Measurements from ENCODE around the gene KRTAP10-6. TPM values are rescaled to one million over a fixed set of nuclear protein-coding genes. Genes with fewer than 3 reads are reported as not detected.
A peak's percentile ranks its signal among the peaks of the same experiment; 100 is the strongest.
"Not testable (repeated sequence)": the region's sequence is repeated elsewhere in the genome, so short reads cannot be mapped to it uniquely, and the experiment has no call there.

Gene KRTAP10-6
- total RNA-seq: not detected

DNA sequence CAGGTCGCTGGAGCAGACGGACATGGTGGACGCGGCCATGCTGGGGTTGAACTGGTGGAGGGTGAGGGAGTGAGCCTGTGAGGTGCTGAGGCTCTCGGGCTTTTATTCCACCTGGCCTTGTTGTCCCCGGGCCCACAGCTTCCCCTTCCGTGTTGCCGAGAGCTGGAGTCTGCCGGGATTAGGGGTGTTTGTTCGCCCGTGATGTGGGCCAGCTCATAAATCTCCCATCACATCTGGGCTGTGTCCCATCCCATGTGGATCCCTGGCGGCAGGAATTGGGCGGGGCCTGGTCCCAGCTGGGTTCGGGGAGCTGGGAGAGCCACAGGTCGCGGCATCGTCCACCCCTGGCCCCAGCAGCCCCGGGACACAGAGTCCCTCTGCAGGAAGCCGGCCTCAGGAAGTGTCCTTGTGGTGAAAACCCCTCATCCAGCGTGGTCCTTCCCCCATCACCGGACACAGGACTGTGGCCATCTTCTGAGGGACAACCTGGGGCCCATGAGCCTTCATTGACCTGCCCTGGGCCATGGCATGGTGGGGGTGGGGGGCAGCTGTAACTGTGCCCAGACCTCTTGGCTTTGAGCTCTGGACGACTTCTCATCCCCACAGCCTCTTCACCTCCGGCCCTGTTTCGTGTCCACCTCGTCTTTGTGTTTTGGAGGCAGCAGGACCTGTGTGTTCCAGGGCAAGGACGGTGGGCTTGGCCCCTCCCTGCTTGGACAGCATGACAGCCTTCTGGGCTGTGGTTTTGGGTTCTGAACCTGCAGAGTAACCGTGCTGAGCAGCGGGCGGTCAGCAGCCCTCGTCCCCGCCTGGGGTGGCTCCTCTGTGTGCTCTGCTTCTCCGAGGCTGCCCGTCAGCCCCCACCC lies at the start of gene KRTAP10-6:
Gene KRTAP10-6, minus strand, starts transcription at position 60 of the 866 bp plus-strand sequence. Its CDS starts 21 bp downstream, at position 39.
- DNase-seq (ENCODE audit: low spot score): no peak

- no peak for DNase-seq (ENCODE audit: low spot score)
These were observed 48.5 kb upstream of the KRTAP10-6 start for GRCh38 chr21:44640761-44641160.

DNA sequence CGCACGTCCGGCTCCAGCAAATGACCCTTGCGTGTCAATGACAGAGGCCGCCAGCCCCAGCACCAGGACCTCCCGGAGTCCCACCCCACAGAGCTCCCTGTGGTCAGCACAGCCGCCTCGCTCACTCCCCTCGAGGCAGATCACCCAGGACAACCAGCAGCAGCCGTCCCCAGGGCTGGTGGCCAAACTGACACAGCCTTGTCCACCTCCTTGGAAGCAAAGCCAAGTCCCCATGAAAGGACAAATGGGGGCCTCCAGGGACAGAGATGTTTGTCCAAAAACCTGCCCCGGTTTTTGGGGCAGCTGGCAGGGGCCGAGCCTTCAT lies 47.0 kb upstream of the KRTAP10-6 start:
- no peak for DNase-seq (ENCODE audit: low spot score)

GRCh38 chr21:44638506-44639330 lies 46.4 kb upstream of the KRTAP10-6 start:
- DNase-seq (ENCODE audit: low spot score): not testable (repeated sequence)

- DNase-seq (ENCODE audit: low spot score): not testable (repeated sequence)
These were observed 45.6 kb upstream of the KRTAP10-6 start for GRCh38 chr21:44637851-44638348.

DNA sequence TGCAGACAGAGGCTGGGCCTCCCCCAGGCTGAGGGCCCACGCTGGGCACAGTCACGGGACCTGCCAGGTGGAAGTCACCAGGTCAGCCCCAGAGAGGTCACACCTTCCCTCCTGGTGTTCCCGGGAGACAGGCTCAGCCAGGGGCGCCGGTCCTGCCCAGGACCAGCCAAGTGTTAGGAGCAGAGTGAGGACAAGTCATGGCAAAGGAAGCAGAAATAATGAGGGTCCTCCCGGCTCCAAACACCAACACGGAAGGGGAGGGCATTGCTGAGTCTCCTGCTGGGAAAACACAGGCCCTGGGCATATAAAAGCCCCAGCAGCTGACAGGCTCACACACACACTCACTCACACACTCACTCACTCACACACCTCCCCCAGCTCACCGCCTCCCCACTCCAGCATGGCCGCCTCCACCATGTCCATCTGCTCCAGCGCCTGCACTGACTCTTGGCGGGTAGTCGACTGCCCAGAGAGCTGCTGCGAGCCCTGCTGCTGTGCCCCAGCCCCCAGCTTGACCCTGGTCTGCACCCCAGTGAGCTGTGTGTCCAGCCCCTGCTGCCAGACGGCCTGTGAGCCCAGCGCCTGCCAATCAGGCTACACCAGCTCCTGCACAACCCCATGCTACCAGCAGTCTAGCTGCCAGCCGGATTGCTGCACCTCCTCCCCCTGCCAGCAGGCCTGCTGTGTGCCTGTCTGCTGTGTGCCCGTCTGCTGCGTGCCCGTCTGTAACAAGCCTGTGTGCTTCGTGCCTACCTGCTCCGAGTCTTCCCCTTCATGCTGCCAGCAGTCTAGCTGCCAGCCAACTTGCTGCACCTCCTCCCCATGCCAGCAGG lies 44.9 kb upstream of the KRTAP10-6 start, which contains the start of gene KRTAP10-10:
Gene KRTAP10-10, plus strand, starts transcription at position 339 of the 833 bp plus-strand sequence. Its CDS starts 62 bp downstream, at position 401.
- no peak for DNase-seq (ENCODE audit: low spot score)

DNA sequence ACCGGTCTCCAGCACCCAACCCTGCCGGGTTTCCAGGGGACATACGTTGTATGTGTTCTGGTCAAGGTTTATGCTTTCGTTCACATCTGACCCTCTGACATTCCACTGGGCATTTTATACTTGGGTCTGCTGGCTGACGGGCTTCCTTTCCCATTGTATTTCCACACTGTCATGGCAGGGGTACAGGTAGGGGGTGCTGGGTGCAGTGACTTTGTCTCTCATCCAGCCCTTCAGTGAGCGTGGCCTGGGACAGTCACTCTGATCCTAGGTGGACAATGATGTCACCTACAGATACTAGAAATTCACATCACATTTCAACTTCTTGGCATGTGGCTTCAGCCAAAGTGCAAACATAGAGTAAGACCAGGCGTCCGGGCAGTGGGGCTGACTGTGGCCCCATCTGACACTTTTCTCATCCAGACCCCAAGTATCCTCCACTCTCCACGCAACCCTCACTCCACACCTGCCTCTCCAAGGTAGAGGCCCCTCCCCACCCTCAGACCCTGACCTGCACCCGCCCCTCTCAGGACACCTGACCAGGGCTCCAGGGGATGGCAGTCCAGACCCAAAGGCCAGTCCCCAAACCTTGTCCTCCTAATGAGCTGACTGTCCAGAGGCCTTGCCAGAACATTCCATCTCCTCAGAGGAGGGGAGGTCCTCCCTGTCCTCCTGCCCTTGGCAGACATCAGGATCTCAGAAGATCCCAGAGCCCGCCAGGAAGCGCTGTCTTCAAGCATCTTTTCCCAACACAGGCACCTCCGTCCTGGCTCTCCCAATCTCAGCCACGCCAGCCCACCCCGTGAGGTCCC lies 44.1 kb upstream of the KRTAP10-6 start:
- DNase-seq (ENCODE audit: low spot score): no peak

DNA sequence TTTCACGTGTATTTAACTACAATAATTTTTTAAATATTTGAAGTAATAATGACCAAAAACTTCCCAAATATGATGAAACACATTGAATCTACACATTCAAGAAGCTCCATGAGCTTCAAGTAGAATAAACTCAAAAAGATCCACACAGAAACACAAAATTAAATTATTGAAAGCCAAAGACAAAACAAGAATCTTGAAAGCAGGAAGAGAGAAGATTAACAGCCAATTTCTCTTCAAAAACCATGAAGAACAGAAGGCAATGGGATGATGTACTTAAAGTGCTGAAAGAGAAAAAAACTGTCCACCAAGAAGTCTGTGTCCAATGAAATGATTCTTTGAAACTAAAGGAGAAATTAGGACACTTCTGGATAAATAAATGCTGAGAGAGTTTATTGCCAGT lies 39.8 kb upstream of the KRTAP10-6 start:
- no peak for DNase-seq (ENCODE audit: low spot score)

- DNase-seq (ENCODE audit: low spot score): no peak
These were observed 38.1 kb upstream of the KRTAP10-6 start for GRCh38 chr21:44630440-44630839.

DNA sequence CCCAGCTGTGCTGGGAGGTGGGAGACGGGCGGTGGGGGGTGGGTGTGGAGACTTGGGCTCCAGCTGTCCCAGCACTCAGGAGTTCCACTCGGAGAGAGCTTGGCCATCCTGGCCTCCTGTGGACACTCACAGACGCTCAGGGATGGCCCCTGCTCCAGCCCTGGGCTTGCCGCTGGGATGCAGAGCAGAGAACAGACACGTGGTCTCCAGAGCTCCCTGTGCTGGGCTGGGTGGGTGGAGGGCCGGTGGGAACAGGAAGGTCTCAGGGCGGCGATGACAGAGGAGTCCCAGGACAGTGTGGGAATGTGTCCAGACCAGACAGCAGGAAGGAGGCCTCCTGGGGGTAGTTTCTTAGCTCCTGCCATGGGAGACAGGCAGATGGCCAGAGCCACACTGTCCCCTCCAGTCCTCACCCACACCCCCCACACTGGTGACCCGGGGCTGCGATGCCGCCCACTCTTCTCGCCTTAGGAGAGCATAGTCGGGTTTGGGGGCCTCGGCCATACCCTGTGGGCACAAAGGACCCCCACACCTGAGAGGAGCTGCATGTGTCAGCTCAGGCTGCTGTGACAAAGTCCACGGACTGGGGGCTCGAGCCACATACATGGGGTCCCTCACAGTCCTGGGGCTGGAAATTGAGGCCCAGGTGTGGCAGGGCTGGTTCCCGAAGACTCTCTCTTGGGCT lies 36.5 kb upstream of the KRTAP10-6 start:
- DNase-seq (ENCODE audit: low spot score): no peak

GRCh38 chr21:44627831-44628233 lies 35.5 kb upstream of the KRTAP10-6 start:
- DNase-seq (ENCODE audit: low spot score): not testable (repeated sequence)

- not testable (repeated sequence) for DNase-seq (ENCODE audit: low spot score)
These were observed 35.0 kb upstream of the KRTAP10-6 start for GRCh38 chr21:44627181-44627822.

GRCh38 chr21:44626673-44627143 lies 34.4 kb upstream of the KRTAP10-6 start, which contains the start of gene KRTAP10-9:
Gene KRTAP10-9 (plus strand): TSS chr21:44627093. CDS start chr21:44627172, 79 bp downstream.
- no peak for DNase-seq (ENCODE audit: low spot score)

GRCh38 chr21:44626262-44626661 lies 34.0 kb upstream of the KRTAP10-6 start:
- DNase-seq (ENCODE audit: low spot score): no peak

DNA sequence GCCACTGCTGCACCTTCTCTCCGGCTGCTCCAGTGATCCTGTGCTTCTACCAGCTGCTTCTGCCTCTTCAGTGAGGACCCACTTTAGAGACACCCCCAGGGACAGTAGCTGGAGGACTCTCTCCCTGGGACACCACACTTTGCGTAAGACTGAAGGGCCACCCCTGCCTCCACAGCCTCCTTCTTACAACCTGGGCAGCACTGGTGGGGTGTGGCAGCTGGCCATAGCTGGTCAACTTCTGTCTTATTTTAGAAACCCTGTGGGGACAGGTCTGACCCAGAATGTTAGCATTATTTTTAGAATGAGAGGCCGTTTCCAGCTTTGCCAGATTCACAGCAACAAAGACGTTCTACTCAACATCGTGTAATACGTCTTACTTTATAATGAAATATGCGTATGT lies 33.5 kb upstream of the KRTAP10-6 start:
- no peak for DNase-seq (ENCODE audit: low spot score)

DNA sequence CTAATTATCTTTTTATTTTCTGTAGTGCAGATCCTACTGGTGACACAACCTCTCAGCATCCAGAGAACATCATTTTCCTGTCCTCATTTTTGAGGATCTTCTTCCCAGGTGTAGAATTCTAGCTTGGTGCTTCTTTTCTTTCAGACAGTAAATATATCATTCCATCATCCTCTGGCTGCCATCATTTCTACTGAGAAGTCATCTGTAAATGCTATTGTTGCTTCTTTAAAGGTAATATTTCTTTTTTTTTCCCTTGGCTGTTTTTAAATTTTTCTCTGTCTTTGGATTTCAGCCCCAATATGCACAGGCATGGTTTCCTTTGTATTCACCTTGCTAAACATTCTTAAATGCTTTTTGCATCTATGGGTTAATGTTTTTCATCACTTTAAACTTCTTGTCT lies 31.3 kb upstream of the KRTAP10-6 start:
- no peak for DNase-seq (ENCODE audit: low spot score)

- no peak for DNase-seq (ENCODE audit: low spot score)
These were observed 27.6 kb upstream of the KRTAP10-6 start for GRCh38 chr21:44619886-44620285.

GRCh38 chr21:44618909-44619308 lies 26.6 kb upstream of the KRTAP10-6 start:
- DNase-seq (ENCODE audit: low spot score): peak; percentile 16

DNA sequence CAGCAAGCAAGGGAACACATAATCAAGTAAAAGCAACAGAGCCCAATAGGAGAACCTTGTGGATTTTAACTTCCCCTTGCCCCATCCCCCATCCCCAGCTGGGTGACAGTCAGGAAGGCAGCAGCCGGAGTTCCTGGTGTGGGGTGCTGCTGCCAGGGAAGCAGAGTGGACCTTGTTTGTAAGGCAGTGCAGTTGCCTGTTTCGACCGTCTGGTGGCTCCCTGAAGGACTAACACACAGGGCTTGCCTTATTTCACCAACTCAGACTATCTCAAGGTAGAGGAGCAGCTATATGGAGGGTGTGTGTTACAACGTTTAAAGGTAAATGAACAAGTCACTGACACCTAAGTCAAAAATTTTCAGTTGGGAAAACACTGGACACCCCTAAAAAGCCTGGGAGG lies 26.2 kb upstream of the KRTAP10-6 start:
- peak; percentile 39 for DNase-seq (ENCODE audit: low spot score)

Measured in mucosa of gallbladder (tissue), 1 donor.